Stimulated activated CD8-positive, alpha-beta memory T cell treated with anti-CD3 and anti-CD28 coated beads, Interleukin-7, amount 100 ng/mL, for 4 hours (primary cell): ENCODE data around the gene MFRP.

Experiments
- DNase-seq, 2 donors: peaks; one replicate each; pipeline ENCODE4 v3.0.0-alpha.2; 2020; ENCODE audit warnings: low read depth in 2 of 2

MFRP gene

GRCh38 chr11:119373059-119373920, 26.8 kb upstream of the MFRP start:
- no peak for DNase-seq

DNA sequence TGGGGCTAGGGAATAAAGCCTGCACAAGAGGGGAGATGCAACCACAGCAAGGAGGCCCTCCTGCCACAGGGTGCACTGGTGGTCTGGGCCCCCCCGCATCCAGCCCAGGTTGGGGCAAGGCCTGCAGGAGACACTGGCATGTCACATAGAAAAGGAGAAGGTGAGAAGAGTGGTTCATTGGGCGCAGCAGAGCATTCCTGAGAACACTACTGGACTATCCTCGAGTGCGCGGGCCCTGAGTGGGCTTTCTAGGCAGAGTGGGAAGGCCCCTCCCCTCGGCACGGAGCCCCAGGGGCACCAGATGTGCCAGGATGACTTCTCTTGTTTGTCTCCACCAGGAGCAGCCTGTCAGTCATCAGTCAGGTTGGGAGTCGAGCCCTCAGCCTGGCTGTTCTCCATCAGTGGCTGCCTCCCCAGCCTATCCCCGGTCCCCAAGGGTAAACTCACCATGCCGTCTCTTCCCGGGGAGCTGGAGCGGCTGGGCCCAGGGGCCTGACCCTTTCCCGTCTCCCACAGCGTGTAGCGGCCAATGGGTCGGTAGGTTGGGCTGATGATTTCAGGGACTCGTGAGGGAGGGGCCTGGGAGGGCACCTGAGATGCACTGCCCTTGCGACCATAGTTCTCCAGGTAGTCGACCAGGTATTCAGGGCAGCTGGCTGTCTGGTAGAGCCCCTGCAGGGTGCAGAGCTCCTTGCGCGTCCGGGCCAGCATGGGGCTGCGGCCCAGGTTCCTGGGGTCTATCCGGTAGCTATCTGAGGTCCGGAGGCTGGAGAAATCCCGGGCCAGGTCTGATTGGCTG, 26.0 kb upstream of the MFRP start:
- DNase-seq = no peak

- no peak for DNase-seq
Observed at GRCh38 chr11:119371778-119372182, 25.3 kb upstream of the MFRP start.

DNA sequence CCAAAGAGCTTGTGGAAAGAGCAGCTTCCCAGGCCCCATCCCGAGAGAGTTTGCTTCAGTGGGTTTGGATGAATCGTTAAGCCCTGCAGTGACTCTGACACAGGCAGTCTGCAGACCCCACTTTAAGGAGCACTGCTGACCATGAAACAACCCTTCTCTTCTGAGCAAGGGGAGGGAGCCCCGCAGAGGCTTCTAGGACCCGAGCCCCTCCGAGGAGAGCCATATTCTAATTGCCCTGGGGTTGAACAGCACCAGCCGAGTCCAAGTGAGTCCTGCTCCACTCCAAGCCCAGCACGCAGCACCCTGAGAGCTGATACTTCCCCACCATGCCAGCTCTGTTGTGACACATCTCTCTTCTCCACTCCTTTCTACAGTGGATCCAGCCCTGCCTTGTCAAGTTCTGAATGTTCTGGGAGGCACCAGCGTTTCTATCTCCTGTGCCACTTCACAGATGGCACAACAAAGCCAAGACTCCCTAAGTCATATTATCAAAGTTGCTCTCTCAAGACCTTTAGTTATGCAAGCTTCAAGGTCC, 24.6 kb upstream of the MFRP start:
- no peak for DNase-seq

DNA sequence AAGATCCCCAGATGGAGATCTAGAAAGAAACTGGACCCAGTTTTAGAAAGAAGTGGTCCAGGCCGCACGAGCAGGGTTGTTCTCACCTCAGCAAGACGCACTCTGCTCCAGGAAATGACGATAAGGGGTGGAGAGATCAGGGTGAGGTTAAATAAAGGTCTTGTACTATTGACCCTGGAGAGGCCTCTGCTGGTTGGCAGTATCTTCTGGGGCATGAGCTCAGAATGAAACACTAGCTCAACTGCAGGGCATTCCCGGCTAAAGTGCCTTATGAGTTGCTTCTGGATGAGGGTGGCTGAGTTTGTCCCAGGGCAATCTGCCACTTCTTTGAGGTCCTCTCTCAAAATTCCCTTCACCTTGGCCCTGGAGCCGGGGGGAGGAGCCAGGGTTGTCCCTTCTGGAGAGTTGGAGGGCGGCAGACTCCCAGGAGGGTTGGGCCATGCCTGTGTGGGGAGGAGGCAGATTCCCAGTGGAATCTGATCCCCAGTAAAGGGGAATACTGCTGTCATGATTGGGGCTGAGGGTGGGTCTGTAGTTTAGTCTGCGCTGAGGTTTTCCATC, 24.1 kb upstream of the MFRP start:
- no peak for DNase-seq

GRCh38 chr11:119369132-119369925, 22.8 kb upstream of the MFRP start:
- no peak for DNase-seq

- DNase-seq = no peak
Observed at GRCh38 chr11:119368121-119369034, 21.9 kb upstream of the MFRP start.

DNA sequence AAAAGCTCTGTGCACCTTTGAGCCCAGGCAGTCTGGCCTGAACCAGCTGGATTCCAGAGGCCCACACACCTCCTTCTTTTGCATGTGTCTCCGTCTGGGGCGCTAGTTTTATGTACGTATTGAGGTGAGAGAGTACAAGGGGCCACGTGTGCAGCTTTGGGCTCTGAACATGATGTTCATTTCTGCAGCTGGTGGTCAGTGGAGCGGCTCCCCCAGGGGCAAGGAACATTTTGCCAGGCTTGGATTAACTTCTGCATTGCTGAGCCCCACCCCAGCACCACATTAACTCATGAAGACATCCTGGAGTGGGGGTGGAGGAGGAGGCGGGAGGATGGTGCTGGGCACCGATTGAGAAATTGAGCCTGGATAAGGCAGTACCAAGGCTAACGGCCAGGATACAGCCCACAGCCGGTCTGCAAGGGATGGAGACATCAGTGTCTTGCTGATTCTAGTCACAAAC, 21.2 kb upstream of the MFRP start:
- DNase-seq = no peak

- DNase-seq = no peak
Observed at GRCh38 chr11:119366690-119367620, 20.4 kb upstream of the MFRP start.

DNA sequence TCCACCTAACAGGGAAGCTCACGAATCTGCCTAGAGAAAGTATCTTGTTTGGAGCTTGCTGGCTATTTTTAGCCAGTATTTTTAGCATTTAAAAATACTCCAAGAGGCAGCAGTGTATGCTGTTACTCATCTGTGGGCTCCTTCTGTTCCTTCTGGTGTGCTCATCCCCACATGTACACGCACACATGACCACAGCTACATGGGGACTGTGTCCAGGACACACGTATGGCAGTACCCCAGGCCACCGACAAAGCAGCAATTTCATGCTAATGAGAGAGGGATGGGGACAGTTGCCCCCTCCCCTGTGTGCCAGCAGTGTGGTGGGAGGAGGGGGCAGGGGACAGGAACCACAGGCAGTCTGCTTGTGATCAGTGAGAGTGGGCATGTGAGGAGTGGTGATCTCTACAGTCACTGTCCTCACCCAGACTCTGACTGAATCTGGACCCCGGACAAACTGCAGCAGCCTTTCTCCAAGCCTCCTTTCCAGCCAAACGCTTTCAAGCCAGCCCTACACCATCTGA, 18.6 kb upstream of the MFRP start:
- DNase-seq = no peak

GRCh38 chr11:119363851-119364590, 17.5 kb upstream of the MFRP start:
- peak in 1 of 2 donors; percentile 41 for DNase-seq

- DNase-seq = no peak
Observed at GRCh38 chr11:119363081-119363850, 16.8 kb upstream of the MFRP start.

- DNase-seq = no peak
Observed at GRCh38 chr11:119362741-119363080, 16.2 kb upstream of the MFRP start.

GRCh38 chr11:119361941-119362725, 15.6 kb upstream of the MFRP start:
- DNase-seq = no peak

DNA sequence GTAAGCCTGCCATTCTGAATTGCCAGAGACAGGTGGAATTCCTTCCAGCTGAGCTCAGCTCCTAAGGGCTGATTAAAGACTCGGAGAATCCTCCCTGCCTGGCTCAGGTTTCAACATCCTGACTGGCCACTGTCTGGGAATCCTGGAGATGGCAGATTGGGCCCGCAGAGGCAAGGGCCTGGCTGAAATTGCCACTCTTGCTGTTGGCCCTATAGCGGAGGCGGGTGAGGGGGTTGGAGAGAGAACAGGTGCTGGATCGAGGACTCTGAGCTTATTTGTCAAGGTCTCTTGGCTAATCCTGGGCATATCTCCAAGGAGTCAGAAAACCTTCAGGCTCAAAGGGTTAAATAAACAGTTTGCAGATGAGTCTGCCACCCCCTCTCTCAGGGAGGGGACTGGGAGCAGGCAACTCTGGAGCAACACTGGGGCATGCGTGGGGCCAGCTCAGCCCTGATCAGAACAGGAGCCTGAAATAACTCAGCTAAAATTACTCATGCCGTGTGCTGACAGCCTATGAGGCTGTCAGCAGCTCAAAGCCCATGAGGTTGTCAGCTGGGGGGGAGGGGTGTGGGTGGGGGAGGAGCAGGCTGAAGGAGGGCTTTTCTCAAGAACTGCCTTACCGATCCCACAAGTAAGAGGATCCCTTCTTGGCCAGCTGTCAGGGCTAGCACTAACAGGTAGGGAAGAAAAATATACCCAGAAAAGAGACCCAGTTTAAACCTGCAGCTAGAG, 14.7 kb upstream of the MFRP start:
- no peak for DNase-seq
